HEK293 (cell line): ENCODE results near the gene MEGF6.

Source experiments
- CTCF ChIA-PET: fragments of 350-600 bp; formaldehyde crosslinking; extraction: SDS; loops from one replicate; lab custom pipeline; 2021; ENCODE audit warnings: antibody characterized with exemption; lab: Yijun Ruan, JAX
- POLR2A ChIA-PET: fragments of 300-600 bp; formaldehyde crosslinking; extraction: SDS; loops from one replicate; lab custom pipeline; 2020; ENCODE audit warnings: antibody characterized with exemption, inconsistent platforms; lab: Yijun Ruan, JAX
- H3K27ac ChIP-seq: fragments of 200-500 bp; sonication (Bioruptor generic); 2 replicates; pipeline ENCODE4 v1.5.1; 2014; ENCODE audit warnings: low read depth, low read length, control low read depth, inconsistent platforms; ENCODE audit errors: extremely low read depth
- H3K36me3 ChIP-seq, 2 experiments: fragments of 200-500 bp in 1 of 2; sonication (Bioruptor generic) in 1 of 2; 1 replicate in 1 of 2; 2 replicates in 1 of 2; pipeline ENCODE4 v1.5.1; 2014 to 2017; ENCODE audit warnings: inconsistent platforms in 2 of 2, low read length in 2 of 2; ENCODE audit not compliant: control insufficient read depth in 2 of 2, insufficient read depth in 1 of 2
- H3K4me1 ChIP-seq: fragments of 200-500 bp; sonication (Bioruptor generic); 2 replicates; pipeline ENCODE4 v1.5.1; 2014; ENCODE audit warnings: mild to moderate bottlenecking, low read length, inconsistent platforms; ENCODE audit not compliant: control insufficient read depth, insufficient read depth
- H3K4me3 ChIP-seq: 2 replicates; pipeline ENCODE4 v1.5.1; 2011; ENCODE audit warnings: low read depth, mild to moderate bottlenecking, control low read depth, low read length, moderate library complexity
- H3K9me3 ChIP-seq: fragments of 200-500 bp; sonication (Bioruptor generic); 2 replicates; pipeline ENCODE4 v1.5.1; 2014; ENCODE audit warnings: low read depth, low read length, inconsistent platforms; ENCODE audit not compliant: control insufficient read depth, insufficient read depth
- GLIS2 ChIP-seq: fragments of 450-650 bp; formaldehyde crosslinking; IDR thresholded peaks from 2 replicates; pipeline ENCODE4 v1.5.1; 2016; ENCODE audit warnings: missing biosample characterization, missing genetic modification characterization
- KLF17 ChIP-seq: fragments of 450-650 bp; formaldehyde crosslinking; IDR thresholded peaks from 2 replicates; pipeline ENCODE4 v1.5.1; 2016; ENCODE audit warnings: missing biosample characterization, missing genetic modification characterization
- PRDM6 ChIP-seq: fragments of 450-650 bp; formaldehyde crosslinking; IDR thresholded peaks from 2 replicates; pipeline ENCODE4 v1.5.1; 2017; ENCODE audit warnings: missing biosample characterization, missing genetic modification characterization
- YY1 ChIP-seq: fragments of 450-650 bp; formaldehyde crosslinking; IDR thresholded peaks from 2 replicates; pipeline ENCODE4 v1.5.1; 2018; ENCODE audit warnings: missing biosample characterization, missing genetic modification characterization
- ZBTB49 ChIP-seq: fragments of 450-650 bp; formaldehyde crosslinking; IDR thresholded peaks from 2 replicates; pipeline ENCODE4 v1.5.1; 2016; ENCODE audit warnings: missing biosample characterization, missing genetic modification characterization, low read depth
- ZFP69B ChIP-seq: fragments of 450-650 bp; formaldehyde crosslinking; IDR thresholded peaks from 2 replicates; pipeline ENCODE4 v1.5.1; 2016; ENCODE audit warnings: missing biosample characterization, missing genetic modification characterization
- ZIC2 ChIP-seq: fragments of 450-650 bp; formaldehyde crosslinking; IDR thresholded peaks from 2 replicates; pipeline ENCODE4 v1.5.1; 2016; ENCODE audit warnings: missing biosample characterization, missing genetic modification characterization
- ZNF148 ChIP-seq: fragments of 450-650 bp; formaldehyde crosslinking; IDR thresholded peaks from 2 replicates; pipeline ENCODE4 v1.5.0; 2017; ENCODE audit warnings: missing biosample characterization, missing genetic modification characterization, borderline replicate concordance
- ZNF157 ChIP-seq: fragments of 450-650 bp; formaldehyde crosslinking; IDR thresholded peaks from 2 replicates; pipeline ENCODE4 v1.5.1; 2016; ENCODE audit warnings: missing biosample characterization, missing genetic modification characterization
- ZNF26 ChIP-seq: fragments of 450-650 bp; formaldehyde crosslinking; IDR thresholded peaks from 2 replicates; pipeline ENCODE4 v1.5.1; 2016; ENCODE audit warnings: missing biosample characterization, missing genetic modification characterization
- ZNF341 ChIP-seq: fragments of 450-650 bp; formaldehyde crosslinking; IDR thresholded peaks from 2 replicates; pipeline ENCODE4; 2016; ENCODE audit warnings: low read depth, missing biosample characterization, missing genetic modification characterization
- ZNF449 ChIP-seq: fragments of 450-650 bp; formaldehyde crosslinking; IDR thresholded peaks from 2 replicates; pipeline ENCODE4 v1.5.1; 2017; ENCODE audit warnings: missing biosample characterization, mild to moderate bottlenecking, missing genetic modification characterization, moderate library complexity
- ZNF521 ChIP-seq: fragments of 450-650 bp; formaldehyde crosslinking; IDR thresholded peaks from 2 replicates; pipeline ENCODE4 v1.5.1; 2017; ENCODE audit warnings: missing biosample characterization, mild to moderate bottlenecking, missing genetic modification characterization
- ZNF571 ChIP-seq: fragments of 450-650 bp; formaldehyde crosslinking; IDR thresholded peaks from 2 replicates; pipeline ENCODE4 v1.5.0; 2017; ENCODE audit warnings: missing biosample characterization, missing genetic modification characterization
- ZNF645 ChIP-seq: fragments of 450-650 bp; formaldehyde crosslinking; IDR thresholded peaks from 2 replicates; pipeline ENCODE4; 2016; ENCODE audit warnings: missing biosample characterization, missing genetic modification characterization
- ZNF670 ChIP-seq: fragments of 450-650 bp; formaldehyde crosslinking; IDR thresholded peaks from 2 replicates; pipeline ENCODE4 v1.5.1; 2016; ENCODE audit warnings: missing biosample characterization, missing genetic modification characterization, low read depth
- ZNF692 ChIP-seq: fragments of 450-650 bp; formaldehyde crosslinking; IDR thresholded peaks from 2 replicates; pipeline ENCODE4 v1.5.1; 2016; ENCODE audit warnings: missing biosample characterization, missing genetic modification characterization
- ZXDB ChIP-seq: fragments of 450-650 bp; formaldehyde crosslinking; IDR thresholded peaks from 2 replicates; pipeline ENCODE4 v1.5.1; 2016; ENCODE audit warnings: missing biosample characterization, missing genetic modification characterization

MEGF6 gene

GRCh38 chr1:3536420-3537195 is 74.7 kb downstream of the MEGF6 start:
- POLR2A ChIA-PET: interaction anchor here (1.4 kb wide), 1 partner anchor 45 kb away, joined by 3 read pairs; no protein-coding TSS in a partner anchor
- CTCF ChIA-PET: interaction anchor here (0.6 kb wide), 1 partner anchor 51 kb away, joined by 4 read pairs; no protein-coding TSS in a partner anchor
- TF ChIP-seq ZNF26 (tag by site-specific recombination) (no peak), ZBTB49 (tag by site-specific recombination) (no peak), ZFP69B (tag by site-specific recombination) (no peak), GLIS2 (tag by site-specific recombination) (no peak), ZNF571 (tag by site-specific recombination) (no peak), PRDM6 (tag by site-specific recombination) (no peak), ZNF341 (tag by site-specific recombination) (no peak), ZNF449 (tag by site-specific recombination) (no peak), ZNF148 (no peak), ZNF692 (no peak), ZNF645 (tag by site-specific recombination) (no peak), ZNF157 (tag by site-specific recombination) (no peak), ZIC2 (tag by site-specific recombination) (no peak), YY1 (tag by site-specific recombination) (no peak), KLF17 (tag by site-specific recombination) (no peak), ZNF670 (no peak), ZXDB (tag by site-specific recombination) (no peak), ZNF521 (no peak)
- Histone ChIP-seq H3K27ac (no peak overlapping the region), H3K4me3 (no peak overlapping the region), H3K9me3 (no peaks in the 10 kb centered on the region), H3K4me1 (no peaks in the 10 kb centered on the region), H3K36me3 (no peaks in the 10 kb centered on the region)
